ENCODE data around the gene PELI3.

GRCh38 chr11:66454247-66454646 lies 12.5 kb upstream of the PELI3 start:
- no peak for TF ChIP-seq CTCF (conservative IDR thresholded peaks at IDR 0.05; ENCODE audit: low read length)
- TF ChIP-seq EZH2phosphoT487 (IDR thresholded peaks at IDR 0.05; ENCODE audit: borderline replicate concordance, low read depth, low read length), result no peak
